Liver (tissue), 3 donors: ENCODE results near the gene PDE3A.

Experiments used
- CTCF ChIP-seq: fragments of 150-350 bp; IDR thresholded peaks from 2 replicates; pipeline ENCODE4 v1.5.1; 2017; ENCODE audit warnings: improper control_type of control experiment, low read depth, low read length; ENCODE audit not compliant: missing input control
- EGR1 ChIP-seq, 2 donors: IDR thresholded peaks; 2 replicates each; pipeline ENCODE4 v1.6.1; 2016 to 2018; ENCODE audit warnings: antibody characterized with exemption in 2 of 2, low read depth in 2 of 2
- FOXA1 ChIP-seq: IDR thresholded peaks from 2 replicates; pipeline ENCODE4 v1.6.1; 2016; ENCODE audit warnings: antibody characterized with exemption
- GABPA ChIP-seq, 2 donors: IDR thresholded peaks in 1 of 2; conservative IDR thresholded peaks in 1 of 2; 2 replicates each; pipeline ENCODE4 v1.6.1; 2016; ENCODE audit warnings: antibody characterized with exemption in 2 of 2, mild to moderate bottlenecking in 1 of 2, moderate library complexity in 1 of 2
- JUND ChIP-seq, 2 donors: IDR thresholded peaks; 2 replicates each; pipeline ENCODE4 v1.6.1; 2016; ENCODE audit warnings: antibody characterized with exemption in 2 of 2
- MAX ChIP-seq: IDR thresholded peaks from 2 replicates; pipeline ENCODE4 v1.6.1; 2016; ENCODE audit warnings: antibody characterized with exemption
- REST ChIP-seq: IDR thresholded peaks from 2 replicates; pipeline ENCODE4 v1.6.1; 2016; ENCODE audit warnings: antibody characterized with exemption, mild to moderate bottlenecking
- RXRA ChIP-seq, 2 donors: IDR thresholded peaks; 2 replicates each; pipeline ENCODE4 v1.6.1; 2017 to 2018; ENCODE audit warnings: antibody characterized with exemption in 2 of 2, mild to moderate bottlenecking in 1 of 2
- TAF1 ChIP-seq: conservative IDR thresholded peaks from 2 replicates; pipeline ENCODE4 v1.6.1; 2016; ENCODE audit warnings: antibody characterized with exemption, mild to moderate bottlenecking
- YY1 ChIP-seq: IDR thresholded peaks from 2 replicates; pipeline ENCODE4 v1.6.1; 2016; ENCODE audit warnings: antibody characterized with exemption, mild to moderate bottlenecking
- donor health status: healthy.
- donor health status: healthy.

- TF ChIP-seq MAX: no peak
- TF ChIP-seq RXRA (IDR thresholded peaks at IDR 0.05): no peak
- TF ChIP-seq CTCF: no peak
- no peak for TF ChIP-seq REST
- TF ChIP-seq JUND (IDR thresholded peaks at IDR 0.05): no peak
- no peak for TF ChIP-seq YY1
- TF ChIP-seq EGR1 (IDR thresholded peaks at IDR 0.05; ENCODE audit: low read depth in 2 of 2): no peak
- TF ChIP-seq GABPA (IDR thresholded peaks at IDR 0.05 in 1 of 2, conservative IDR thresholded peaks at IDR 0.05 in 1 of 2): no peak
- TF ChIP-seq TAF1: no peak
- TF ChIP-seq FOXA1: no peak
These were observed 247.8 kb downstream of the PDE3A start for GRCh38 chr12:20616093-20616492.
